Stimulated activated CD4-positive, alpha-beta T cell treated with anti-CD3 and anti-CD28 coated beads, TNF-alpha, amount 100 ng/mL, for 1 hour (primary cell): ENCODE results near the gene MAN1A1.

ENCODE experiments used
- DNase-seq, 3 donors: peaks; one replicate each; pipeline ENCODE4 v3.0.0-alpha.2; 2020; ENCODE audit warnings: low read depth in 3 of 3, low spot score in 1 of 3

MAN1A1 gene

DNA sequence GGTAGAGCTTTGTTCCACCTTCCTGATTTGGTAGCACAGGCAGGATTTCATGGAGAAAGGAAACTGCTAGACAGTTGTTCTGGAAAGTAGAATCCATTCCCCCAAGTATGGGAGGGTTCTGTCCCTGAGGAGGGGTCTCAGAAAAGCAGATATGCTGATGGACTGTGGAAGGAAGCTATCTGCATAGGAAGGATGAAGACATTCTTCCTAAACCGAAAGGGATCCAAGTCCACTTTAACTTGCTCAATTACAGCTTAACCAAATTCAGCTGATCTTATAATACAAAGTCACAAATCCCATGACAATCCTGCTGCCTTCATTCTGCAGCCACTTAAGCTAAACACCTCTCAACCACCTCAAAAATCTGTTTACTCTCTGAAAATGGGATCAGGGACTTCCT is 2.6 kb downstream of the MAN1A1 start:
- DNase-seq: no peak

DNA sequence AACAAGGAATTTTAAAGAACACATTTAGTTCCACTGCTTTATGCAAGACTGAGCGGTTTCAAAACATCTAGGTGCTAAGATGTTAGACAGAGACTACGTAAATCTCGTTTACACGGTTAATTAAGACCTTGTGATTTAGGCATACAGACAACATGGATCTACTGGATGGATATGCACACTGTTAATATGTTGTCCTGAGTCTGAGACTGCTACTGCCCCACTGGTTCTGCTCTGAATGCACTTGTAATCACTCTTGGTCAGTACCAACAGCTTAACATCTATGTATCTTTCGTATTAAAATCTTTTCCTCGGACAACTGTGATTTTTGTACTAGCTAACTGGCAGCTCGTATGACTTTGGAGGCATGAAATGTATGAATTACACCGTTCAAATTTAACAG is 3.1 kb downstream of the MAN1A1 start:
- DNase-seq: no peak

DNA sequence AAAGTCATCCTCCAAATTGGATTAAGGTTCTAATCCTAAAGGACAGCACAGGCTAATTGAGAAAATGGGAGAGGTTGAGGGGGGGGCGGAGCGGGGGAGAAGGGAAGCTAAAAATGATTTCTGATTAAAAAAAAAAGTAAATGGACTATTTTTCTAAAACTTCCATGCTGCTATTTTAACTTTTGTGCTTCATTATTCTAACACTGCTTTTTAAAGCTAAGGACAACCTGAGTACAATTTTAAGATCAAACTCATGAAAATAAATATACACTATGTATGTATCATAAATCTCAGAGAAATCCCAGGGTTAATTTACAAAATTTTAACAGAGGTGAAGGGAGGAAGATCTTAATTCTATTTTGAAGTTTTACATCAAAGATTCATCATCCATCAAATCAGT is 4.4 kb downstream of the MAN1A1 start:
- no peak for DNase-seq

DNA sequence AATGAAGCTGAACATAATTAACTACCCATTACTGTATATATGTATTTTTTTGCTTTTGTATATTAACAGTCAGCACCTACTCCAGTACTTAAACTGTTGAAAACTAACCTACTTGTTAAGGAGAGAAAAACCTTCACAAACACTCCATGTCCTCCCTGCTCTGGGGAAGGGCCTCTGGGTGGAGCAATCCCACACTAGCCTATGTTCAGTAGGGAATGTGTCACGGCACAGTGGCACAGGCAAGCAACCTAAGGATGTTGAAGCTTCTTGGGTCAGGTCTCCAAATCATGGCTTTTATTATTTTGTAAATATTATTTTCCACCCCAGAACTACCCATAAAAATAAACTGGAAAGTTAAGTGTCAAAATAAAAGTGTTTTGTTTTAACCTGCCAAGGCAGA is 5.3 kb downstream of the MAN1A1 start:
- DNase-seq: no peak

DNA sequence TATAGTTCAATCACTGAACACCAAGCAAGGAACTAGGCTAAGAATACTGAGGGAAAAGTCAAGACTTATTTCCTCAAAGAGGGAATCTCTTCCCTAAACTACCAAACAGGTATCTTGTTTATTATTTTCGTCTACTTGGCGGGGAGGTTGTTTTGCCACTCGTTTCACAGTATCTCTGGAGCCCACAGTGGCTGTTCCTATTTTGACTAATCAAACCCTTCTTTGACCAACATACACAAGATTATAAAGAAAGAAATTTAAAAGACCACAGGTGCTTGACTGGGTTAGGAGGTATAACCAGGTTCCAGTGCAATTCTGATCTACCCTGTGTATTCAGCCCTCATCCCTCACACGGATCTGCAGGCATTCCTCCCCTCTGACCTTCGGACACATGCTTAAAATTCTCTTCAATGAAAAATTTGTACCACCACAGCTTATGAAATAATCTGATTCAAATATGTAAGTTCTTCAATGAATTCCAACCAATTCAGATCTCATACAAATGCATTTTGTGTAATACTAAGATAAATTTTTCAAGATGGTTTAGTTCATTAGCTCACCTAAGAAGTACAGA is 5.9 kb downstream of the MAN1A1 start:
- DNase-seq: no peak

DNA sequence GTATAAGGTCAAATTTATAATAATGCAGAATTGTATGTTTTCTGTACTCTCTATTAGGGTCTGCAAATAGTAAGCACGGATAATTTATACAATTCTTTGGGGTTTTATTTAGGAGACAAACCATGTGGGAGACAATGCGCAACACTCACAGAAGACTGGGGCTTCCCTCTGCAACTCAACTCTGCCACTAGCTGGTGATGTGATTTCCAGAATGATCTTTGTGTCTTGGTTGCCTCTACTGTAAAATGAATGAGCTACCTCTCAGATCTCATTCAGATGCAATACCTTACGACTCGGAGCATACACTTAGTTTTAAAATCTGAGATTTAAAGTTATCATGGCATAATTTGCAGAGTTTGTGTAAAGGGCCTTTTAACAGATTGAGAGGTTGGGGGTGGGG is 6.4 kb downstream of the MAN1A1 start:
- DNase-seq: no peak

DNA sequence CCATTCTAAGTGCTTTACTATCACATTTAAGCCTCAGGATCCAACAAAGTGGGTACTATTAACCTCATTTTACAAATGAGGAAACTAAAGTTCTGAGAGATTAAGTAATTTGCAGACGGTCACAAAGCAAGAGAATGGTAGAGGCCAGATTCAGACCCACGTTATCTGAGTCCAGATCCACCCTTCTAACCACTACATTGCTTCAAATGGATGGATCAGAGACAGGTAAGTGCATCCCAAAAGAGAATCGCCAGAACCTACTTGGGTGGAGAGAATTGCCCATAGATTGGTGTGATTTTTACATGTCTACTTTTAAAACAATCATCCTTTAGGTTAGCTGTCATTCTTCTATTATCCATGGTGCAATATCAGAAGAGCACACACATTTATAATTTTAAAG is 7.1 kb downstream of the MAN1A1 start:
- DNase-seq: no peak

DNA sequence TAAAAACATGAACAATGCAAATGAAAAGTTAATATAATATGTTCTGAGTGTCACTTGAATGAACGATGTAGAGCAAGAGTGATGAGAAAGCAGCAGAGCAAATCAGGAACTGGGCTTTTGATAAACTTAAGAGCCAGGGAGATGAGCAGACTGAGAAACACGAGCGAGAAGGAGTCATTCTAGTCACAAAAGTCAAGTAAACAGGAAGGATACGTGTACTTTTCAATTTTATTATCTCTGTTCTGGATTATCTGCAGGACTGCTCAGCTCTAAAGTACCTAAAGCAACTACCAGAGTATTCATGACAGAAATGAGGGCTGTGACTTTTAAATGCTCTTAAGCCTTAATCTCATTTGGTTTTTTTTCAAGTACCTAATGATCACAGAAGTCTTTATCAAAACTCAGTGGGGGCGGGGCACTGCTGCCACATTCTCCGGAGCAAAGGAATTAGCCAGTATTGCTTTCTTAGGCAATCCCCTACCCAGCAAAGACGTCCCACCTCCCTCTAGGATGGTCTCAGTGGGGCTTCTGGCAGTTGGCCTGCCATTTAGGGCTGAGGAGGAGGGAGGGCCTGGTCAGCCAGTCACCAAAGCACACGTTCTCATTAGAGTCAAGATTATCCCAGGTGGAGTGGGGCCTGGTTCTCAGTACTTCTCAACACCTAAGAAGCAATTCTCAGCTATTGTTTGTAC is 8.6 kb downstream of the MAN1A1 start:
- DNase-seq: no peak

DNA sequence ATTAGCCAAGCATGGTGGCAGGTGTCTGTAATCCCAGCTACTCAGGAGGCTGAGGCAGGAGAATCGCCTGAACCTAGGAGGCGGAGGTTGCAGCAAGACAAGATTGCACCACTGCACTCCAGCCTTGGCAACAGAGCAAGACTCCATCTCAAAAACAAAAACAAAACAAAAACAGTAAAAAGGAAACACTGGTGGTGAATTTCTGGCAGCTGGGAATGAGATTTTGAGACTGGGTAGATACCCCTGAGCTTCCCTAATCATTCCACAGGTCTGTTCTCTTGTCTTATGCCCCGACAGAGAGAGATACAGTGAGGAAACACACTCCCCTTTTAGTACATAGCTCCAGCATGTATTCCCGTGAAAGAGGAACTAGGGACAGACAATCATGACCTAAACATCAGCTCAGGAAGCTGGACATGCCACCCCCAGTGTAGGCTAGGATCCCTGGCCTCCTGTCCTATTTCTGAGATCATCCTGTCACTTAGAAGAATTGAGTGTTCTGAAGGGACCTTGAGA is 9.6 kb downstream of the MAN1A1 start:
- no peak for DNase-seq

DNA sequence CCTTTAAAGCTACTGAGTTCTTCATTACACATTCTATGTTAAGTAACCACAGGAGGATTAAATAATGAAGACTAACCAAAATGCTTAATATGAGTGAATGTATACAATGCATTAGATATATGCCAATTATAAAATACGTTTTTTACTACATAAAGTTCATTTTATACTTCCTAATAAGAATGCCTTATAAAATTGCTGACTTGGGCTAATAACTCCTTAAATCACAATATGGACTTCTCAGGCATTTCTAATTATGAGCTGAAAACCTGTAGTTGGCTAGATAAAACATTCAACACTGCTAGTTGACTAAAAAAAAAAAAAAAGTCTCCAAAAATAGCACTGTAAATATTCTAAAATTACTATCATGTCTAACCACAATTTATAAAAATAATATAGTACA is 11.8 kb downstream of the MAN1A1 start:
- no peak for DNase-seq

DNA sequence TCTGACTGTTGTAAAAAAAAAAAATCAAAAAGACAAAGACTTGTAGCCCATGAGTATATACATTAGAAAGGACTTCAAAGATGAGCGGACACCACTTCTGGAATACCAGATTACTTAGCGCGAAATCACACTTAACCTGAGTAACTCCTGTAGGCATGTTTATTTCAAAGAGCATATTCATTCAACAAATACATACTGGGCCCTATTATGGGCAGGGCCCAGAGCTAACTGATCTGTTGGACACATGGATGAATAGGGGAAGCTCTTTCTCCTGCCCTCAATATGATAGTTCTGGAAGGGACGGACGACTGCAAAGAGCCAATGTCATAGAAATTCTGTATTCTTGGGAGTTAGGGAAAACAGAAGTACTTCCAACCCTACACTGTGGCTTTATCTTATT is 12.3 kb downstream of the MAN1A1 start:
- no peak for DNase-seq

DNA sequence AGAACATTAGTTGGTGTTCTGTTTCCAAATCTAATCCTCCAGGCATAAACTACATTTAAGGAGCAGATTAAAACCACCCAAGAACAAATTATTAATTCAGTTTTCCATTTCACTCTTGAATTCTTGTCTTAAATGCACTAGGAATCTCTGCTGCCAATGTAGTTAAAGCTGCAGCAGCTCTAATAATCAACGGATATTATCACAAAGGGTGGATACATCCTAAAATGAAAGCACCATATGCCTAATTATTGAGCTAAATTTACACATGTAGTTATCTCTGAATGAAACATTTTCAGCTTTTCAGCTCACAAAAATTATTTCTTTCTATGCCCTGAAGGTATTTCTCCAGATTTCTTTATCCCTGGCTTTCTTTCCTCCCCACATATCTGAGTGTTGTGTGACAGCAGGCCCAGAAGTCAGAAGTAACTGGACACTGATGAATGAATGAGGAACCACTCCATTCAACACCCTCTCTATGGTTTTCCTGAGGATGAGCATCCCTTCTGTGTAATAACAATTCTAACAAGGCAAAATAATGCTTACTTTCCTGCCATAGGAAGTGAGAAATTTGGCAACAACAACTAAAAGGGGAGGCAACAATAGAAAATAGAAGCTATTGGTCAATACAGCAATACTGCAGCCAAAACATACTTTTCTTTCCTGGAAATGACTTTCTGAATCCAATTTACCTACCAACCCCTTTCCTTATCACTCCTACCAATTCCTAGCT is 14.9 kb downstream of the MAN1A1 start:
- DNase-seq: no peak

DNA sequence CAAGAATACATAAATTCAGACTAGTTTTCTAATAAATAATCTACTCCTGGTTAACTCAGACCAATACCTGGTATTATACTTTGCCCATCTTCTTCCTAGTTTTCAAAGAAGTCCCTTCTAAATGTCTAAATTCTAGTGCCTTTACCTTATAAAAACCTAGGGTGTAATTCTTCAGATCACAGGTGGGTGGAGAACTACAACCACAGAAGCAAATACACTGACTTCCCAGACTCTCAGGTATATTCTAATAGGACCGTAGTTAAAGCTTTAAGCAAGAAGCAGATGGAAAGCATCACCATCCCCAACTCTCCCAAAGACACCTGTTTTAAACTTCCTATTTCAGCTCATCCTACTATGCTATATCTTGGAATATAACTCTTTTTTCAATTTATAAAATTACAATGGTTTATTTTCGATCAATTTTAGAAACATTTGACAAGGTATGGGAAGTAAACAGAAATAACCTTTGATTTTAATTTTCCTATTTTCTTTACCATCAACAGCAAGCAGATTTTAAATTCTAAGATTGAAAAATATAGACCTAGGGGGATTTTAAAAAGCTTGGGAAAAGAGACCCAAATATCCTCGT is 15.8 kb downstream of the MAN1A1 start:
- DNase-seq: no peak

DNA sequence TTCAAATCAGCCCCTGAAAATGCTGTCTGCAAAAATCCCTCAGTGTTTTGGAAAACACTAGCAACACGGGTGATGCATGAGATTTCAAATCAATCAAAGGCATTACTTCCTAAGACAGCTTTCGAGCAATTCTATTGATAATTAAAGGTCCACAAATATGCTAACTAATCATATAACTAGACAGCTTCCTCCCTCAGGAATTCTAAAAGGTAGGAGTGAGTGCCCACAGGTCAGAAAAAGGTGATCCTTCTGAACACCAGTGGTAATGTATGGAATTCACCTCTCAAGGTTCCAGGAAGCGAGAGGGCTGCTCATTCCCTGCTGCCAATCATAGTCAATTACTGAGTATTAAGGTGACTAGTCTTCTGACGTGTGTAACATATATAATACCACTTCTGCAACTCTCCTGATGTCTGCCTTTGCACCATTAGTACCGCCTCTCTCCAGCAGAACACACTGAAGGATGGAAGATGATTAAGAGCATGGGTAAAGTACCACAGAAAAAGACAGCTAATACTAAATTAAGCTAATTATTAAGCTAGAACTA is 16.4 kb downstream of the MAN1A1 start:
- no peak for DNase-seq

DNA sequence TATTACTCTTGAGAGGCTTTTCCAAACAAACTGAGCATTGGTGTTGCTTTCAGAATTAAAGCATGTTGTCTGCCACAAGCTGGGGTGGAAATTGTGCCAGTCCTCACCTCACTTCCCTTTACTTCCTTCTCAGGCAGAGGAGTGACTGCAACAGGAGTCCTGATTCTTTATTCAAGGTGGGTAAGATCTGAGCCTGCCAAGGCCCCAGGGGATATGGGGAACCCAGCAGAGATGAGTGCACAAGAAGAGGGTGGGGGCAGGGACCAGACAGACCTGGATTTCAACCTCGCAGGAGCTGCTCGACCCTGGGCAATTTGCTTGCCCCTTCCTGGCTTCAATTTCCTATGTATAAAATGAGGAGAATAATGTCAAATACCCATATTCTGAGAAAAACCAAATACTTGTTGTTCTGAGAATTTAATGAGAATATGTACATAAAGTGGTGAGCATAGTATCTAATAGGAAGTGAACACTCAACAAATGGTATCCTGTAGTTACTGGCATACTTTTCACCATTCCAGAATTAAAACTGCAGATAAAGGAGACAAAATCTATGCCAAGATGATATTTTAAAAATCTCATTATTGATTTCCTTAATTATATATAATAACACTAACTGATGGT is 17.8 kb downstream of the MAN1A1 start:
- DNase-seq: no peak

DNA sequence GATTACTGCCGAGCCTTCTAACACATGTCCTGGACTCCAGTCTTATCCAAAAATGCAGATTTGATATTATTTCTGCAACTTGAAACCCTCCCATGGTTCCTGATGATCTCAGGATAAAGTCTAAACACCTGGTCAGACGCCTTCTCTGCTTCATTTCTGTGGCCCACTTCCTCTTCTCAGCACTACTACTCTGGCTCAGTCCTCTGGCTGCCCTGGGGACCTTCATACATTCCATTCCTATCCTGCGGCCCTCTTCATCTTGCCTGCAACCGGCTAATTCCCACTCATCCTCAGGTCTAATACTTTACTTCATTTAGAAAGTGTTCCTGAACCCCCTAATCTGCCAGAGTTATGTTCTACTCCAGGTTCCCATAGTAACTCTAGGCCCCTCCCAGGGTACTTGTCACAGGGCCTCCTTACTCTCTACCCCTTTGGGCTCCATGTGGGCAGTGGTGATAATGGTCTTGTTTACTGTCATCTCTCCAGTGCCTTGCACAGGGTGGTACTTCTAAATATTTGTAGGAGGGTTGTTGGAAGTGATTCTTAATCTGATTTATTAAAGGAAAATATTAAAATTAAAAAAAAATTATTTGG is 18.9 kb downstream of the MAN1A1 start:
- DNase-seq: no peak

DNA sequence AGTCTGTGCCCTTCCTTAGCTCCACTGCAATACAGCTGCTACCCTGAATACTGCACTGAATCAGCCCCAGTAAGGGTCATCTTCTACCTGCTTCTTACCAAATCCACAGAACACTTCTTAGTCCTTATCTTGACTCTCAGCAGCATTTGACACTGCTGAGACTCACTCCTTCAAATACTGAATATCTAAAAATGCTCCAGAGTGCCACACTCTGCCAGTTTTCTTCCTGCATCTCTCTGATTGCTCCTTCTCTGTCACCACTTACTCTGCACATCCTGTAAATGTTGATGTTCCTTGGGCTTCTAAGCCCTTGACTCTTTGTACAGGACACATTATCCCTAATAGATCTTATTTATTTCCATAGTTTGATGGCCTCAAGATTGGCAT is 19.8 kb downstream of the MAN1A1 start:
- no peak for DNase-seq

DNA sequence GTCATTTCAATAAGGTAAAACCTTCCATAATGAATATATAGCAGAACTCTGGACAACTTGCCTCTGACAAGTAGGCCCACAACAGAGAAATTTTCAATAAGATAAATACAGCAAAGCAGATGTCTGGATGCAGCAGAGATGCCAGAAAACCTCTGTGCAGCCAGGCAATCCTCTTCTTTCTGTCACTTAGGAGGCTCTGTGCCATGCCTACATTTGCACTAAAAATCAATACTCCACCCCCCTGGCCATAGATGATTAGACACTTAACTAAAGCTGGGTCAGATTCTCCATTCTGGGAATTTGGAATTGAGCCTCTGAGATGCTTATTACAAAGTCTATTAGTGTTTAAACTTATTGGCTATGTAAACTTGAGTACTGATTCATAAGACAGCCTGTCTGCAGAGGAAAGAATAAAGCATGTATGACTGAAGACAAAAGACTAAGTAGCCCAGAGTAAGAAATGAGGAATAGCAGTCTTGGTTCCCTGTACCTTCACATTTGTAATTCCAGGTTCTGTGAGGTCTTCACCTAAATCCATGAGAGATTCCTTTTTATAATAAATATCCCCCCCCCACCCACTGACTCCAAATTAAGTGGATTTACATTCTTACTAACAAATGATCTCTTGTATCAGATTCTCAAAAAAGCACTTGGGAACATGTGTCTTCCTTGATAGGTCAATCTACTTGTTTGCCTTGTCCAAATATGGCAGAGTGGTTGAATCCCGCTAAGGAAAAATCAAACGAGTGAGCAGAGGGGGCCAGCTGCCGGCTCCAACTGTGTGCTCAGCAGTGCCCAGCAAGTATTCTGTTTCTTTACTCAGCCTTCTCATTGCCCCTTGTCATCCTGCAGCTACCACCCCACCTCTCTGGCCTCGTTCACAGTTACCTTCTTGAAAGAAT is 20.4 kb downstream of the MAN1A1 start:
- DNase-seq: no peak

DNA sequence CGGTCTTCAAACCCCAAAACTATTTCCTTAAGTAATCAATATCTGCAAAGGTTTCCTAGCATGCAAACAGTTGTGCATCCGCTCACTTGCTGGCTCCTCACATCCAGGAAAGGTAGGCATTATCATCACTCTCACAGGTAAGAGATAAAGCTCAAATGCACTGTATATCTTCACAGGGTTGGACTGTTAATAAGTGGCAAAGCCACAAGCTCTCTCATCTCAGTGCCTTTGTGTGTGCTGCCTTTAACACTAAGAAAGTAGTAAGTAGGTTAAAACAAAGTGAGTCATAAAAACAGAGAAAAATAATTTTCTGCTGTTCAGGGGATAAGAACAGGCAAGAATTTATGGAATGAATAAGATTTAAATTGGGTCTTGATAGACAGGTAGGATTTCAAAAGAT is 21.3 kb downstream of the MAN1A1 start:
- no peak for DNase-seq

DNA sequence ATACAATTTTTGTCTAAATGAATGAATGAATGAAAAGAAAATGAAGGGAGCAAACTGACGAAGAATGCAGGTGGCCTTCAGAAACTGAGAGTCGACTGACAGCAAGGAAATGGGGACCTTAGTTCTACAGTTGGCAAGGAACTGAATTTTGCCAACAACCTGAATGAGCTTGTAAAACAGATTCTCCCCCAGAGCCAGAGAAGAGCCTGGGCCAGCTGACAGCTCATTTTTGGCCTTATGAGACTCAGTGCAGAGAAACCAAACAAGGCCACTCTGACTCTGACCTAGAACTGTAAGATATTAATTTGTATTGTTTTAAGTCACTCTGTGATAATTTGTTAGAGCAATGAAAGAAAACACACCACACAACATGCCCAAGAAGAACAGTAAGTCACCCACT is 21.8 kb downstream of the MAN1A1 start:
- no peak for DNase-seq
